Measurements from ENCODE around the gene SCUBE3.

GRCh38 chr6:35267897-35268296, 54.1 kb downstream of the SCUBE3 start:
- TF ChIP-seq CTCF (IDR thresholded peaks at IDR 0.05; ENCODE audit: insufficient read depth, low read length) (no peak), REST (IDR thresholded peaks at IDR 0.05; ENCODE audit: insufficient replicate concordance, low read depth) (no peak), POLR2AphosphoS5 (IDR thresholded peaks at IDR 0.05; ENCODE audit: low read depth) (no peak), SPI1 (IDR thresholded peaks at IDR 0.05; ENCODE audit: borderline replicate concordance, low read depth) (no peak), GABPA (IDR thresholded peaks at IDR 0.05; ENCODE audit: low read depth) (no peak)

All from HL-60 (cell line).